Tibial artery (tissue), 4 donors: ENCODE measurements around the gene HSD17B7.

Source experiments
- DNase-seq, 2 donors: peaks; one replicate each; pipeline ENCODE4 v3.0.0-alpha.2; 2019
- H3K27ac ChIP-seq, 2 donors: fragments of 200-600 bp; sonication (generic) in 1 of 2; 1 replicate in 1 of 2; 2 replicates in 1 of 2; pipeline ENCODE4 v1.5.1; 2018 to 2019; ENCODE audit warnings: mild to moderate bottlenecking in 1 of 2
- H3K27me3 ChIP-seq, 2 donors: fragments of 200-600 bp; sonication (generic) in 1 of 2; one replicate each; pipeline versions ENCODE4 v1.5.1 to v1.6.0; 2016 to 2019
- H3K36me3 ChIP-seq, 3 donors: fragments of 200-600 bp; sonication (generic) in 2 of 3; one replicate each; pipeline ENCODE4 v1.5.1; 2016 to 2019; ENCODE audit warnings: mild to moderate bottlenecking in 2 of 3
- H3K4me1 ChIP-seq, 4 donors: fragments of 200-600 bp; sonication (generic) in 2 of 4; 1 replicate in 3 of 4; 2 replicates in 1 of 4; pipeline ENCODE4 v1.5.1; 2016 to 2019
- H3K4me3 ChIP-seq, 2 donors: fragments of 200-600 bp; sonication (generic) in 1 of 2; 1 replicate in 1 of 2; 2 replicates in 1 of 2; pipeline ENCODE4 v1.5.1; 2018 to 2019; ENCODE audit warnings: mild to moderate bottlenecking in 2 of 2
- H3K9me3 ChIP-seq, 3 donors: fragments of 200-600 bp; sonication (generic) in 1 of 3; one replicate each; pipeline ENCODE4 v1.5.1; 2016 to 2019
- intact Hi-C: fragments of 100-400 bp; cut with DNase I; formaldehyde crosslinking; loops from one replicate; pipeline ENCODE4 v1.15.0; 2023; ENCODE audit warnings: low total_unique reads
- TF ChIP-seq, protein P1 (sequence below), 2 experiments: fragments of 200-600 bp in 1 of 2; fragments of 450-650 bp in 1 of 2; IDR thresholded peaks; one replicate each; pipeline ENCODE4 v1.5.1; 2017 to 2019; ENCODE audit warnings: antibody characterized with exemption in 2 of 2, mild to moderate bottlenecking in 1 of 2, moderate library complexity in 1 of 2

Gene HSD17B7

GRCh38 chr1:162851341-162851740, 60.8 kb downstream of the HSD17B7 start:
- Histone ChIP-seq H3K4me3 (no peak overlapping the region), H3K4me1 (peaks cover 0 to 22% (median 5%) of the 10 kb centered on the region in 4 donors), H3K36me3 (no peaks in the 10 kb centered on the region), H3K9me3 (no peaks in the 10 kb centered on the region), H3K27me3 (no peaks in the 10 kb centered on the region), H3K27ac (no peak overlapping the region)
- TF ChIP-seq, protein P1, sequence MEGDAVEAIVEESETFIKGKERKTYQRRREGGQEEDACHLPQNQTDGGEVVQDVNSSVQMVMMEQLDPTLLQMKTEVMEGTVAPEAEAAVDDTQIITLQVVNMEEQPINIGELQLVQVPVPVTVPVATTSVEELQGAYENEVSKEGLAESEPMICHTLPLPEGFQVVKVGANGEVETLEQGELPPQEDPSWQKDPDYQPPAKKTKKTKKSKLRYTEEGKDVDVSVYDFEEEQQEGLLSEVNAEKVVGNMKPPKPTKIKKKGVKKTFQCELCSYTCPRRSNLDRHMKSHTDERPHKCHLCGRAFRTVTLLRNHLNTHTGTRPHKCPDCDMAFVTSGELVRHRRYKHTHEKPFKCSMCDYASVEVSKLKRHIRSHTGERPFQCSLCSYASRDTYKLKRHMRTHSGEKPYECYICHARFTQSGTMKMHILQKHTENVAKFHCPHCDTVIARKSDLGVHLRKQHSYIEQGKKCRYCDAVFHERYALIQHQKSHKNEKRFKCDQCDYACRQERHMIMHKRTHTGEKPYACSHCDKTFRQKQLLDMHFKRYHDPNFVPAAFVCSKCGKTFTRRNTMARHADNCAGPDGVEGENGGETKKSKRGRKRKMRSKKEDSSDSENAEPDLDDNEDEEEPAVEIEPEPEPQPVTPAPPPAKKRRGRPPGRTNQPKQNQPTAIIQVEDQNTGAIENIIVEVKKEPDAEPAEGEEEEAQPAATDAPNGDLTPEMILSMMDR (IDR thresholded peaks at IDR 0.05): no peak
- intact Hi-C loops: loop anchor here (5.0 kb wide), 1 partner anchor 466 kb away; no protein-coding TSS in a partner anchor
- DNase-seq: no peak

- TF ChIP-seq, protein P1 (IDR thresholded peaks at IDR 0.05): peak; percentile 64 to 75
- Histone ChIP-seq H3K9me3 (no peaks in the 10 kb centered on the region), H3K4me1 (peaks cover 0 to 49% (median 10%) of the 10 kb centered on the region in 4 donors), H3K4me3 (no peak overlapping the region), H3K36me3 (no peaks in the 10 kb centered on the region), H3K27ac (peak overlapping the region; percentile 62 to 88), H3K27me3 (no peaks in the 10 kb centered on the region)
- intact Hi-C loops: loop anchor here (5.0 kb wide), 1 partner anchor 463 kb away; no protein-coding TSS in a partner anchor
- peak; percentile 54 to 74 for DNase-seq
Observed at GRCh38 chr1:162854245-162854882, 63.9 kb downstream of the HSD17B7 start.

- H3K36me3 ChIP-seq: no peaks in the 10 kb centered on the region
- H3K9me3 ChIP-seq: no peaks in the 10 kb centered on the region
- peaks cover 0 to 61% (median 16%) of the 10 kb centered on the region in 4 donors for H3K4me1 ChIP-seq
- TF ChIP-seq, protein P1 (IDR thresholded peaks at IDR 0.05): no peak
- H3K27ac ChIP-seq: peak overlapping the region; percentile 62 to 88
- H3K27me3 ChIP-seq: no peaks in the 10 kb centered on the region
- H3K4me3 ChIP-seq: no peak overlapping the region
- intact Hi-C loops: no loop called here
- DNase-seq: no peak
Observed at GRCh38 chr1:162855461-162856150, 65.1 kb downstream of the HSD17B7 start.

DNA sequence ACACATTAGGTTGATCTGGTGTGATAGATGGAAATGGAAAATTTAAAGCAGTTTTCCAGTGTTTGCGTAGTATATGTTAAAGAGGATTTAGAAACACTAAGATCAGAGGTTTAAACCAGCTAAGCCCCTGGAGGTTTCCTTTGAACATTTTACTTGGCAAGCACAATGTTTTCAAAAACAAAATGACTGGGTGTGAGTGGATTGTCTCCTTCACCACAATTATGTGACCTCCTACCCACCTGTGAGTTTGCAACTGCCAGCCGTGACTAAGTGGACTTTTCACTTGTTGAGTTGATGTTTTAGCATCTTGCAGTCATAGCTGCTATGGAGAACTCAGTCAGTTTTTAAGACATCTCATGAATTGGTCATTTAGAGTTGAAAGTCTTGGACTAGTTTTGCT, 65.8 kb downstream of the HSD17B7 start:
- H3K4me1 ChIP-seq: peaks cover 0 to 66% (median 17%) of the 10 kb centered on the region in 4 donors
- no peaks in the 10 kb centered on the region for H3K27me3 ChIP-seq
- no peak for DNase-seq
- intact Hi-C loops: no loop called here
- H3K4me3 ChIP-seq: no peak overlapping the region
- H3K9me3 ChIP-seq: no peaks in the 10 kb centered on the region
- H3K36me3 ChIP-seq: no peaks in the 10 kb centered on the region
- H3K27ac ChIP-seq: peak overlapping the region; percentile 62 to 88
- TF ChIP-seq, protein P1 (IDR thresholded peaks at IDR 0.05): no peak

DNA sequence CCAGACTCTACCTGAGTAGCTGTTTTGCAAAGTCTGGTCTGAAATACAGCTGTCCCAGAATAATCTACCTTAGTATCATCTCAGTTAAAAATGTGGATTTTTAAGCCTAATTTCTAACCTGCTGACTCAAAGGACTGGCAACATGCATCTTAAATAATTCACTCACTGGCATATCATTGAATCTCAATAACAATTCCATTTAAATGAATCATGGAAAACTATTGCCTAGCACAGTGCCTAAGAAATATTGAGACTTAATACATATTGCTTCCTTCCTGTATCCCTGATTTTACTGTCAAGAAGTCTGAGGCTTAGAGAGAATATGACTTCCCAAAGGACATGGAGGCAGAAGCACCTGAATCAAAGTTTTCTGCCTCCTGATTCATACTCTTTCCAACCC, 67.3 kb downstream of the HSD17B7 start:
- Histone ChIP-seq H3K4me3 (no peak overlapping the region), H3K4me1 (peaks cover 0 to 82% (median 26%) of the 10 kb centered on the region in 4 donors), H3K27me3 (no peaks in the 10 kb centered on the region), H3K36me3 (no peaks in the 10 kb centered on the region), H3K27ac (peak overlapping the region; percentile 86 to 88), H3K9me3 (no peaks in the 10 kb centered on the region)
- TF ChIP-seq, protein P1 (IDR thresholded peaks at IDR 0.05): no peak
- intact Hi-C loops: no loop called here
- no peak for DNase-seq
